ENCODE measurements around the gene DNM3.

DNM3 gene

GRCh38 chr1:171954361-171954760 is 113.1 kb downstream of the DNM3 start:
- TF ChIP-seq EZH2phosphoT487 (conservative IDR thresholded peaks at IDR 0.05; ENCODE audit: low read length), result no peak
- TF ChIP-seq CTCF (IDR thresholded peaks at IDR 0.05; ENCODE audit: insufficient read depth, low read length, poor library complexity, severe bottlenecking), result no peak

GRCh38 chr1:171961861-171962260 is 120.6 kb downstream of the DNM3 start:
- Histone ChIP-seq H3K36me3 (ENCODE audit: low read length) (no peaks in the 10 kb centered on the region), H3K27ac (ENCODE audit: low read depth, low read length) (no peak overlapping the region), H3K27me3 (ENCODE audit: low read length) (no peaks in the 10 kb centered on the region), H3K79me2 (ENCODE audit: insufficient read depth, low read length) (no peaks in the 10 kb centered on the region), H3K4me3 (ENCODE audit: insufficient read depth, low read length, poor library complexity, severe bottlenecking) (no peak overlapping the region), H3K9ac (ENCODE audit: low read length) (no peak overlapping the region), H3K9me2 (replicated peaks; ENCODE audit: insufficient read depth, low read length) (no peaks in the 10 kb centered on the region), H3F3A (ENCODE audit: insufficient read depth) (no peaks in the 10 kb centered on the region), H2AFZ (ENCODE audit: low read depth, low read length, severe bottlenecking) (no peak overlapping the region), H3K9me3 (ENCODE audit: insufficient read depth, low read length) (no peaks in the 10 kb centered on the region), H4K20me1 (ENCODE audit: low read depth, low read length) (no peaks in the 10 kb centered on the region), H3K4me2 (ENCODE audit: low read depth, low read length, poor library complexity, severe bottlenecking) (no peak overlapping the region)
- TF ChIP-seq CTCF (IDR thresholded peaks at IDR 0.05; ENCODE audit: insufficient read depth, low read length, poor library complexity, severe bottlenecking) (no peak), EZH2phosphoT487 (conservative IDR thresholded peaks at IDR 0.05; ENCODE audit: low read length) (no peak)

More at GRCh38 chr1:171954361-171954760, 113.1 kb downstream of the DNM3 start:
- H3K27me3 ChIP-seq (ENCODE audit: low read length), result no peaks in the 10 kb centered on the region
- H2AFZ ChIP-seq (ENCODE audit: low read depth, low read length, severe bottlenecking), result no peak overlapping the region
- no peak overlapping the region for H3K4me3 ChIP-seq (ENCODE audit: insufficient read depth, low read length, poor library complexity, severe bottlenecking)
- H3K27ac ChIP-seq (ENCODE audit: low read depth, low read length), result no peak overlapping the region
- no peak overlapping the region for H3K9ac ChIP-seq (ENCODE audit: low read length)
- H3K36me3 ChIP-seq (ENCODE audit: low read length), result no peaks in the 10 kb centered on the region
- no peaks in the 10 kb centered on the region for H4K20me1 ChIP-seq (ENCODE audit: low read depth, low read length)
- H3K9me3 ChIP-seq (ENCODE audit: insufficient read depth, low read length), result no peaks in the 10 kb centered on the region
- no peaks in the 10 kb centered on the region for H3K9me2 ChIP-seq (replicated peaks; ENCODE audit: insufficient read depth, low read length)
- H3K79me2 ChIP-seq (ENCODE audit: insufficient read depth, low read length), result no peaks in the 10 kb centered on the region
- H3F3A ChIP-seq (ENCODE audit: insufficient read depth), result no peaks in the 10 kb centered on the region
- H3K4me2 ChIP-seq (ENCODE audit: low read depth, low read length, poor library complexity, severe bottlenecking), result no peak overlapping the region

- H3F3A ChIP-seq (ENCODE audit: insufficient read depth), result no peaks in the 10 kb centered on the region
Observed at GRCh38 chr1:171963762-171964161, 122.5 kb downstream of the DNM3 start.

More at GRCh38 chr1:171963762-171964161, 122.5 kb downstream of the DNM3 start:
- Histone ChIP-seq H3K36me3 (ENCODE audit: low read length) (no peaks in the 10 kb centered on the region), H3K9me2 (replicated peaks; ENCODE audit: insufficient read depth, low read length) (no peaks in the 10 kb centered on the region), H3K9ac (ENCODE audit: low read length) (no peak overlapping the region), H3K27me3 (ENCODE audit: low read length) (no peaks in the 10 kb centered on the region), H3K4me2 (ENCODE audit: low read depth, low read length, poor library complexity, severe bottlenecking) (no peak overlapping the region), H3K4me3 (ENCODE audit: insufficient read depth, low read length, poor library complexity, severe bottlenecking) (no peak overlapping the region), H3K79me2 (ENCODE audit: insufficient read depth, low read length) (no peaks in the 10 kb centered on the region), H3K27ac (ENCODE audit: low read depth, low read length) (no peak overlapping the region), H4K20me1 (ENCODE audit: low read depth, low read length) (no peaks in the 10 kb centered on the region), H3K9me3 (ENCODE audit: insufficient read depth, low read length) (no peaks in the 10 kb centered on the region), H2AFZ (ENCODE audit: low read depth, low read length, severe bottlenecking) (no peak overlapping the region)
- TF ChIP-seq EZH2phosphoT487 (conservative IDR thresholded peaks at IDR 0.05; ENCODE audit: low read length), result no peak
- no peak for TF ChIP-seq CTCF (IDR thresholded peaks at IDR 0.05; ENCODE audit: insufficient read depth, low read length, poor library complexity, severe bottlenecking)
